AG10803 (cell line): ENCODE data around the gene VCL.
"Not testable (repeated sequence)": the region's sequence is repeated elsewhere in the genome, so short reads cannot be mapped to it uniquely, and the experiment has no call there.

Experiments
- DNase-seq: peaks from one replicate; pipeline ENCODE4 v3.0.0; 2010; ENCODE audit warnings: low read depth
- H3K4me3 ChIP-seq: 2 replicates; pipeline ENCODE4 v1.5.1; 2011; ENCODE audit warnings: mild to moderate bottlenecking, low read length, control low read depth
- CTCF ChIP-seq: conservative IDR thresholded peaks from 2 replicates; pipeline ENCODE4 v1.5.1; 2011; ENCODE audit warnings: mild to moderate bottlenecking, low read length, control low read depth, inconsistent platforms

Gene VCL

DNA sequence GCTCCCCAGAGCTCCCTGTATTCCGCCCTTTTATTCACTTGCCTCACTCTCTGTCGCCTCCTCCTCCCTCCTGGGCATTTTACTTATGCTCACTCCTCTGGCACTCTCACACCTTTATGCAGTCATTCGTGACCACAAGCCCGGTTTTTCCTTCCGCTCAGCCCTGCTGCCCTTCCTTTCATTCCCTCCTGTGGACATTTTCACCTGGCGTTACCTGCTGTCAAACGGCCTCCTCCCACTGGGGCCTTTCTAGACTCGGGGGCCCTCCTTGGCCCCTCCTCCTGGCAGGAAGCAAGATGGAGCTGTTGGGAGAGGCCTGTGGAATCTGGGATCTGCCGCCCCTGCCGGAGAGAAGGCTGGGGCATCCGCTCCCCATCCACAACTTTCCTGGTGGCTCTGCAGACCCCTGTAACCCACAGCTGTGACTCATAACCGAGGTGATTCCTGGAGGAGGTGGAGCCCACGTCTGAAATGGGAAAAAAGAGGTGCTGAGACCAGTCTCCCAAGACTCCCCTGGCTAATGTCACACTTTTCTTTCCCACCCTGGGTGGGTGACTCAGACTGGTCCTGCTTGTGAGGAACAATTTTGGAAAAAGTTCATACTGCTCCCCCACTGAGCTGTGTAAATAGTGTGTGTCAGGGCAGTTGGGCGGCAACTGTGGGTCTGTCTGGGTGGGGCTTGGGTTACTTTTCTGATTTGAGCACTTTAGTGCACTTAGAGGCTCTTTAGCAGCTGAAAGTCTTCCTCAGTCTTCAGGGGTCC is 1.2 kb downstream of the VCL start:
- peak; percentile 73 for DNase-seq
- peak overlapping the region; percentile 98 for H3K4me3 ChIP-seq
- peak; percentile 62 for TF ChIP-seq CTCF

- no peak for TF ChIP-seq CTCF
- peak; percentile 52 for DNase-seq
- peak overlapping the region; percentile 98 for H3K4me3 ChIP-seq
These were observed 1.8 kb downstream of the VCL start for GRCh38 chr10:73999703-74000102.

DNA sequence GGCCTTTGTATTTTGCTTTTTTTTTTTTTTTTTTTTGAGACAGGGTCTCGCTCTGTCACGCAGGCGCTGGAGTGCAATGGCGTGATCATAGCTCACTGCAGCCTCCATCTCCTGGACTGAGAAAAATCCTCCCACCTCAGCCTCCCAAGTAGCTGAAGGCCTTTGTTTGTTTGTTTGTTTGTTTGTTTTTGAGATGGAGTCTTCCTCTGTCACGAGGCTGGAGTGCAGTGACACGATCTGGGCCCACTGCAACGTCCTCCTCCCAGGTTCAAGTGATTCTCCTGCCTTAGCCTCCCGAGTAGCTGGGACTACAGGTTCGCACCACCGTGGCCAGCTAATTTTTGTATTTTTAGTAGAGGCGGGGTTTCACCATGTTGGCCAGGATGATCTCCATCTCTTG is 2.3 kb downstream of the VCL start:
- not testable (repeated sequence) for DNase-seq
- H3K4me3 ChIP-seq = peak overlapping the region; percentile 98

- TF ChIP-seq CTCF = no peak
- H3K4me3 ChIP-seq = peak overlapping the region; percentile 98
- DNase-seq = no peak
These were observed 3.2 kb downstream of the VCL start for GRCh38 chr10:74000892-74001669.

DNA sequence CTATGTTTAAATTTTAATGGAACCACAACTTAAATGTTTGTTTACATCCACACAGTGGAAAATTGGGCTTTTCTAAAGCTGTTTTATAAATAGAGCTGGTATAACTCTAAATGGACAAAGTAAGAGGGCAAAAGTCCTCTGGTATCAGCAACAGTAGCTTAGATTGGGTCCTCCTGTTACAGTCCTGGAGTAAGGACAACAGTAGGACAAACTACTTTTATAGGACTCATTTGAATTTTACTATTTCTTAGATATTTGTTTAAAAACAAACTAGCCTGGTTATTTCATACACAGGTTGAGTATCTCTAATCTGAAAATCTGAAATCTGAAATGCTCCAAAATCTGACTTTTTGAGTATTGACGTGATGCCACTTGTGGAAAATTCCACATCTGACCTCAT is 8.4 kb downstream of the VCL start:
- no peak for TF ChIP-seq CTCF
- DNase-seq = no peak
- H3K4me3 ChIP-seq = no peak overlapping the region

DNA sequence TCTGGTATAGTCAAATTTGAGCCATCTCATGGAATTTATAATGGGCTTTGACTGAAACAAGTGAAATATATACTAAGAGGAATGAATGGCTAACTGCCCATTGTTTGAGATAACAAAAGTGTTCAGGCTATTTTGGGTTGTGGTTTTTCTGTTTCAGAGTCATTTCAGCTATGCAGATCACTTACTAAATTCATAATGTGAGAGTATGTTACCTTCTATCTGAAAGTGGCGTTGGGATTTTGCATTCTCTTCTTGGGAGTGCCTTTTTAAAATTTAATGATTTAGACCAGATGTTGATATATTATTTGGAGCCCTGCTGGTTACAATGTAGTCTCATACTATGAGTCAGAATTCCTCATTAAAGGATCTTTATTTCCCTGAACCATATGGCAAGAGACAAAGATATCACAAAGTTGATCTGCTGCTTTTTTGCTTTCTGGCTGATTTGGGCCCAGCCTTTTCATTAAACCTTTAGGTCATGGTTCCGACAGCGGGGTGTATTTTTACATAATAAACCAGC is 10.4 kb downstream of the VCL start:
- H3K4me3 ChIP-seq = no peak overlapping the region
- peak; percentile 88 for DNase-seq
- TF ChIP-seq CTCF = no peak

GRCh38 chr10:74011017-74011416 is 13.1 kb downstream of the VCL start:
- no peak for TF ChIP-seq CTCF
- H3K4me3 ChIP-seq = no peak overlapping the region

More at GRCh38 chr10:74011017-74011416, 13.1 kb downstream of the VCL start:
- DNase-seq = no peak
